ENCODE measurements around the gene PCP4L1.

DNA sequence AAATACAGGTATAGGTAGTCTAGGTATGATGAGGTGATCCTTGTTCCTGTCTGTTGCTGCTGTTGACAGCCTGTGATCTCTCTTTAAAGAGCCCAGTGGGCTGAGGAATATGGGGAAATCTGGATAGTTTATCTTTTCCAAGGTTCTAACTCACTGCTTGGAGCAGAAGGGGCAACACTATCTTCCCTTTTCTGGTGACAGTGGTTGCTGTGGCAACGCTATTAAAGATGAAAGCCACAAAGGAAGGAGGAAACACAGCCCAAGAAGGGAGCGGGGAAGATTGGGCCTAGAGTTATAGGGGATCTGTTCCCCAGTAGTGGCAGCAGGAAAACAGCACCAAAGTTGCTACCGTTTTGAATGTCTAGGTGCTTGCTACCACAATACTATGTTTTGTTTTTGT is 8.8 kb downstream of the PCP4L1 start:
- TF ChIP-seq EZH2 (IDR thresholded peaks at IDR 0.05) (no peak), POLR2A (IDR thresholded peaks at IDR 0.05; ENCODE audit: borderline replicate concordance, extremely low read depth, insufficient read depth, insufficient read length) (no peak), ATF3 (IDR thresholded peaks at IDR 0.05) (no peak), CEBPB (IDR thresholded peaks at IDR 0.05; ENCODE audit: low read depth) (no peak), ZFX (IDR thresholded peaks at IDR 0.05) (no peak), POLR2AphosphoS5 (IDR thresholded peaks at IDR 0.05; ENCODE audit: low read depth, low read length) (no peak), EGR1 (IDR thresholded peaks at IDR 0.05; ENCODE audit: low read depth) (no peak), EZH2phosphoT487 (IDR thresholded peaks at IDR 0.05; ENCODE audit: borderline replicate concordance) (no peak), RAD21 (IDR thresholded peaks at IDR 0.05; ENCODE audit: low read depth) (no peak)
- TF ChIP-seq, protein P1, sequence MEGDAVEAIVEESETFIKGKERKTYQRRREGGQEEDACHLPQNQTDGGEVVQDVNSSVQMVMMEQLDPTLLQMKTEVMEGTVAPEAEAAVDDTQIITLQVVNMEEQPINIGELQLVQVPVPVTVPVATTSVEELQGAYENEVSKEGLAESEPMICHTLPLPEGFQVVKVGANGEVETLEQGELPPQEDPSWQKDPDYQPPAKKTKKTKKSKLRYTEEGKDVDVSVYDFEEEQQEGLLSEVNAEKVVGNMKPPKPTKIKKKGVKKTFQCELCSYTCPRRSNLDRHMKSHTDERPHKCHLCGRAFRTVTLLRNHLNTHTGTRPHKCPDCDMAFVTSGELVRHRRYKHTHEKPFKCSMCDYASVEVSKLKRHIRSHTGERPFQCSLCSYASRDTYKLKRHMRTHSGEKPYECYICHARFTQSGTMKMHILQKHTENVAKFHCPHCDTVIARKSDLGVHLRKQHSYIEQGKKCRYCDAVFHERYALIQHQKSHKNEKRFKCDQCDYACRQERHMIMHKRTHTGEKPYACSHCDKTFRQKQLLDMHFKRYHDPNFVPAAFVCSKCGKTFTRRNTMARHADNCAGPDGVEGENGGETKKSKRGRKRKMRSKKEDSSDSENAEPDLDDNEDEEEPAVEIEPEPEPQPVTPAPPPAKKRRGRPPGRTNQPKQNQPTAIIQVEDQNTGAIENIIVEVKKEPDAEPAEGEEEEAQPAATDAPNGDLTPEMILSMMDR (IDR thresholded peaks at IDR 0.05 in 2 of 3, conservative IDR thresholded peaks at IDR 0.05 in 1 of 3; ENCODE audit: borderline replicate concordance in 1 of 3, insufficient read depth in 1 of 3, low read depth in 2 of 3, low read length in 2 of 3): no peak
- TF ChIP-seq, protein P2, sequence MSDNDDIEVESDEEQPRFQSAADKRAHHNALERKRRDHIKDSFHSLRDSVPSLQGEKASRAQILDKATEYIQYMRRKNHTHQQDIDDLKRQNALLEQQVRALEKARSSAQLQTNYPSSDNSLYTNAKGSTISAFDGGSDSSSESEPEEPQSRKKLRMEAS (IDR thresholded peaks at IDR 0.05): no peak

Data from HCT116 (cell line).